H1 (cell line): ENCODE results near the gene SEMA3C. TPM values are rescaled to one million over a fixed set of nuclear protein-coding genes. Genes with fewer than 3 reads are reported as not detected.

Experiments
- CTCF ChIA-PET: fragments of 300-600 bp; sonication (Branson Sonifier 250); formaldehyde crosslinking; loops from one replicate; lab custom pipeline; 2021; ENCODE audit not compliant: partially characterized antibody; lab: Charles Lee
- POLR2A ChIA-PET: fragments of 300-600 bp; sonication (Branson Sonifier 250); formaldehyde crosslinking; loops from one replicate; lab custom pipeline; 2021; ENCODE audit warnings: inconsistent platforms; ENCODE audit not compliant: partially characterized antibody; lab: Charles Lee
- DNase-seq, 2 experiments: peaks; one replicate each; pipeline versions ENCODE4 v3.0.0 to v3.0.0-alpha.2; 2010 to 2022; ENCODE audit warnings: low spot score in 2 of 2, low read depth in 1 of 2, mixed read lengths in 1 of 2
- FAIRE-seq: peaks from 2 replicates; lab custom pipeline; 2011; peaks lifted over from hg19 to GRCh38; lab: Jason Lieb, UNC
- H2AFZ ChIP-seq: 2 replicates; pipeline ENCODE4 v1.8.1; 2012; ENCODE audit warnings: low read length, inconsistent platforms
- H2AK5ac ChIP-seq: 2 replicates; pipeline ENCODE4 v1.6.1; 2013; ENCODE audit warnings: low read depth, low read length
- H2BK120ac ChIP-seq: replicated peaks from 2 replicates; pipeline ENCODE3; 2013; ENCODE audit warnings: low read depth, low read length, inconsistent platforms
- H2BK12ac ChIP-seq: 2 replicates; pipeline ENCODE4 v1.6.1; 2013; ENCODE audit warnings: low read depth, low read length
- H2BK15ac ChIP-seq: 2 replicates; pipeline ENCODE4 v1.6.1; 2013; ENCODE audit warnings: low read length
- H2BK20ac ChIP-seq: 2 replicates; pipeline ENCODE4 v1.6.1; 2013; ENCODE audit warnings: low read length
- H2BK5ac ChIP-seq: 2 replicates; pipeline ENCODE4 v1.6.1; 2013; ENCODE audit warnings: low read depth, low read length
- H3K14ac ChIP-seq: 2 replicates; pipeline ENCODE4 v1.6.1; 2013; ENCODE audit warnings: inconsistent platforms; ENCODE audit not compliant: insufficient read length
- H3K18ac ChIP-seq: 2 replicates; pipeline ENCODE4 v1.6.1; 2013; ENCODE audit warnings: low read length; ENCODE audit errors: extremely low read depth
- H3K23ac ChIP-seq: 2 replicates; pipeline ENCODE4 v1.6.1; 2013; ENCODE audit warnings: inconsistent platforms; ENCODE audit not compliant: insufficient read length
- H3K23me2 ChIP-seq: 2 replicates; pipeline ENCODE4 v1.6.1; 2013; ENCODE audit warnings: low read depth, low read length
- H3K27ac ChIP-seq: 2 replicates; pipeline ENCODE4 v1.6.1; 2011; ENCODE audit warnings: low read depth, low read length, inconsistent platforms
- H3K27me3 ChIP-seq, 4 experiments: replicated peaks in 1 of 4; 1 replicate in 1 of 4; 2 replicates in 3 of 4; pipeline versions ENCODE4 v1.6.1 to v1.8.1; 2011 to 2013; ENCODE audit warnings: low read length in 3 of 4, mild to moderate bottlenecking in 3 of 4, inconsistent platforms in 2 of 4, mixed read lengths in 2 of 4, moderate library complexity in 1 of 4; ENCODE audit not compliant: control insufficient read depth in 3 of 4, insufficient read depth in 3 of 4; ENCODE audit errors: extremely low read depth in 1 of 4
- H3K36me3 ChIP-seq, 4 experiments: 2 replicates each; pipeline versions ENCODE4 v1.6.1 to v1.8.1; 2011 to 2013; ENCODE audit warnings: mild to moderate bottlenecking in 4 of 4, low read length in 3 of 4, moderate library complexity in 2 of 4, control low read depth in 1 of 4, inconsistent platforms in 1 of 4; ENCODE audit not compliant: insufficient read depth in 4 of 4, control insufficient read depth in 2 of 4
- H3K4ac ChIP-seq: replicated peaks from 2 replicates; pipeline ENCODE3; 2013; ENCODE audit warnings: low read length, low read depth, mixed read lengths, inconsistent platforms; ENCODE audit not compliant: insufficient read length
- H3K4me1 ChIP-seq, 4 experiments: replicated peaks in 1 of 4; 1 replicate in 1 of 4; 2 replicates in 3 of 4; pipeline versions ENCODE4 v1.6.1 to v1.8.1; 2011 to 2013; ENCODE audit warnings: low read length in 3 of 4, inconsistent platforms in 2 of 4, mixed read lengths in 1 of 4; ENCODE audit not compliant: insufficient read depth in 4 of 4, control insufficient read depth in 3 of 4
- H3K4me2 ChIP-seq, 2 experiments: 2 replicates each; pipeline versions ENCODE4 v1.6.1 to v1.8.1; 2011 to 2013; ENCODE audit warnings: low read depth in 2 of 2, low read length in 2 of 2, control low read depth in 1 of 2, inconsistent platforms in 1 of 2, mild to moderate bottlenecking in 1 of 2; ENCODE audit not compliant: insufficient read depth in 1 of 2
- H3K4me3 ChIP-seq, 4 experiments: fragments of 200-600, 300-600 bp in 1 of 4; sonication (generic), shearing (Covaris generic), sonication (Bioruptor Twin) in 1 of 4; 2 replicates each; pipeline versions ENCODE4 v1.5.1 to v1.8.1; 2011 to 2016; ENCODE audit warnings: low read length in 4 of 4, low read depth in 3 of 4, control low read depth in 2 of 4, inconsistent platforms in 2 of 4, mild to moderate bottlenecking in 2 of 4, mixed read lengths in 1 of 4, moderate library complexity in 1 of 4; ENCODE audit not compliant: insufficient read depth in 2 of 4; ENCODE audit errors: extremely low read depth in 1 of 4
- H3K56ac ChIP-seq: replicated peaks from 2 replicates; pipeline ENCODE3; 2013; ENCODE audit warnings: low read depth, mild to moderate bottlenecking, mixed read lengths, low read length, inconsistent platforms; ENCODE audit not compliant: insufficient read length
- H3K79me1 ChIP-seq: 2 replicates; pipeline ENCODE4 v1.6.1; 2013; ENCODE audit warnings: low read depth, low read length, control low read depth
- H3K79me2 ChIP-seq, 2 experiments: 2 replicates each; pipeline versions ENCODE4 v1.6.1 to v1.8.1; 2012 to 2013; ENCODE audit warnings: low read length in 2 of 2, mild to moderate bottlenecking in 2 of 2, inconsistent platforms in 1 of 2; ENCODE audit not compliant: insufficient read depth in 2 of 2, control insufficient read depth in 1 of 2
- H3K9ac ChIP-seq, 4 experiments: replicated peaks in 1 of 4; 1 replicate in 1 of 4; 2 replicates in 3 of 4; pipeline versions ENCODE4 v1.6.1 to v1.8.1; 2011 to 2013; ENCODE audit warnings: low read depth in 3 of 4, low read length in 3 of 4, control low read depth in 2 of 4, mild to moderate bottlenecking in 2 of 4, moderate library complexity in 2 of 4, inconsistent platforms in 1 of 4; ENCODE audit errors: extremely low read depth in 1 of 4
- H3K9me3 ChIP-seq, 2 experiments: 2 replicates each; pipeline versions ENCODE4 v1.6.1 to v1.8.1; 2012 to 2013; ENCODE audit warnings: mild to moderate bottlenecking in 2 of 2, moderate library complexity in 2 of 2, control low read depth in 1 of 2, inconsistent platforms in 1 of 2, low read depth in 1 of 2, low read length in 1 of 2, mixed read lengths in 1 of 2; ENCODE audit not compliant: insufficient read depth in 2 of 2
- H4K20me1 ChIP-seq, 2 experiments: replicated peaks in 1 of 2; 2 replicates each; pipeline versions ENCODE3 to v1.8.1; 2011 to 2013; ENCODE audit warnings: inconsistent platforms in 2 of 2, low read length in 2 of 2, mild to moderate bottlenecking in 1 of 2; ENCODE audit not compliant: insufficient read depth in 2 of 2, control insufficient read depth in 1 of 2
- H4K5ac ChIP-seq: 2 replicates; pipeline ENCODE4 v1.6.1; 2013; ENCODE audit warnings: low read length, low read depth, mixed read lengths, inconsistent platforms; ENCODE audit not compliant: insufficient read length
- H4K8ac ChIP-seq: 2 replicates; pipeline ENCODE4 v1.8.0; 2013; ENCODE audit warnings: mild to moderate bottlenecking, moderate library complexity, low read length, inconsistent platforms; ENCODE audit not compliant: insufficient read depth; ENCODE audit errors: extremely low read depth
- H4K91ac ChIP-seq: replicated peaks from 2 replicates; pipeline ENCODE3; 2013; ENCODE audit warnings: low read length, mixed read lengths, inconsistent platforms; ENCODE audit not compliant: insufficient read length
- ASH2L ChIP-seq: fragments of 200-600, 300-600 bp; sonication (generic); IDR thresholded peaks from one replicate; pipeline ENCODE4 v1.7.1; 2017; ENCODE audit warnings: low read length
- WGBS, 2 experiments: shearing (Covaris generic) in 1 of 2; methylation state at CpG; one replicate each; pipeline versions ENCODE4 v1.1.6 to v1.1.7; 2013 to 2015; ENCODE audit warnings: low lambda C conversion rate in 2 of 2, mixed read lengths in 2 of 2, inconsistent platforms in 1 of 2, low coverage in 1 of 2, missing lambda C conversion rate in 1 of 2; ENCODE audit not compliant: insufficient replicate concordance in 2 of 2, insufficient coverage in 1 of 2, insufficient read length in 1 of 2; ENCODE audit errors: extremely low coverage in 1 of 2, missing lambda C conversion rate in 1 of 2; 5-methylcytosine and 5-hydroxymethylcytosine counted together
- polyA plus RNA-seq, 7 experiments: library from polyadenylated mRNA; depleted of rRNA in 3 of 7; stranded (reverse) in 5 of 7; unstranded in 2 of 7; fragments of >200 nt in 5 of 7; fragments of 200-250 nt in 2 of 7; gene quantifications; 1 replicate in 5 of 7; 2 replicates in 1 of 7; 4 replicates in 1 of 7; pipeline versions ENCODE4 v1.2.1 to v1.2.3, GENCODE V29; 2011 to 2013; ENCODE audit warnings: missing spikeins in 2 of 7, mixed read lengths in 2 of 7
- total RNA-seq: library from RNA; stranded (reverse); fragmentation: NEBNext Ultra II Directional; extraction: Animal tissue kit (Norgen Biotek cat#: 25700); gene quantifications from 2 replicates; pipeline ENCODE4 v1.2.1, GENCODE V29; 2021

The SEMA3C gene
- total and polyA plus RNA-seq, 2 of the 8 experiments (the other 6 are each of a cell fraction or from before 2014, with no cell fraction given) = 0.15 to 1.4 TPM

- 81% methylated on average over 3 of the region's 3 CpGs; no CpG with 5 or more reads in 1 of the 2 experiments for WGBS, 2 experiments
- no peaks in the 10 kb centered on the region for H3K23me2 ChIP-seq
- H3K9ac ChIP-seq = no peak overlapping the region
- H3K4me1 ChIP-seq = no peaks in the 10 kb centered on the region
- H3K14ac ChIP-seq = no peak overlapping the region
- no peak overlapping the region for H3K4me2 ChIP-seq
- no peak overlapping the region for H3K18ac ChIP-seq
- H2BK5ac ChIP-seq = no peak overlapping the region
- H2BK12ac ChIP-seq = no peak overlapping the region
- POLR2A ChIA-PET = no interaction called here
- H4K8ac ChIP-seq = no peak overlapping the region
- no peak for DNase-seq
- no peaks in the 10 kb centered on the region for H3K79me2 ChIP-seq
- no peaks in the 10 kb centered on the region for H3K79me1 ChIP-seq
- H2BK20ac ChIP-seq = no peak overlapping the region
- no peaks in the 10 kb centered on the region for H4K20me1 ChIP-seq
- no peaks in the 10 kb centered on the region for H3K27me3 ChIP-seq
- no peak overlapping the region for H3K4ac ChIP-seq
- H2BK15ac ChIP-seq = no peak overlapping the region
- no peak for FAIRE-seq
- no peak overlapping the region for H2BK120ac ChIP-seq
- H3K9me3 ChIP-seq = no peaks in the 10 kb centered on the region
- H3K27ac ChIP-seq = no peak overlapping the region
- no peak overlapping the region for H2AK5ac ChIP-seq
- no peak for TF ChIP-seq ASH2L
- H4K91ac ChIP-seq = no peak overlapping the region
- H3K4me3 ChIP-seq = no peak overlapping the region
- no peaks in the 10 kb centered on the region for H3K36me3 ChIP-seq
- H2AFZ ChIP-seq = no peak overlapping the region
- CTCF ChIA-PET = no interaction called here
- H4K5ac ChIP-seq = no peak overlapping the region
- H3K23ac ChIP-seq = no peak overlapping the region
- no peak overlapping the region for H3K56ac ChIP-seq
These were observed 93.4 kb downstream of the SEMA3C start for GRCh38 chr7:80825499-80825898.
